ENCODE measurements around the gene MDP1.

GRCh38 chr14:24263848-24264247, 48.0 kb upstream of the MDP1 start:
- TF ChIP-seq CTCF (IDR thresholded peaks at IDR 0.05; ENCODE audit: low read depth, low read length) = no peak
- TF ChIP-seq POLR2A (IDR thresholded peaks at IDR 0.05; ENCODE audit: extremely low read depth, insufficient read length) = no peak
- TF ChIP-seq MAX (IDR thresholded peaks at IDR 0.05; ENCODE audit: low read depth, low read length) = no peak
- no peak for TF ChIP-seq MYC (IDR thresholded peaks at IDR 0.05; ENCODE audit: low read depth, low read length)

All from NB4 (cell line).